Chondrocyte (in vitro differentiated cells): ENCODE data around the gene SNPH. TPM values are rescaled to one million over a fixed set of nuclear protein-coding genes. Genes with fewer than 3 reads are reported as not detected.

Source experiments
- DNase-seq: peaks from one replicate; pipeline ENCODE4 v3.0.0; 2021; ENCODE audit warnings: mixed read lengths, low spot score
- H3K27ac Mint-ChIP-seq: one replicate; pipeline ENCODE4 v1.8.0; 2021; ENCODE audit warnings: mild to moderate bottlenecking, moderate library complexity, mixed read lengths; ENCODE audit not compliant: unreplicated experiment
- H3K27me3 Mint-ChIP-seq: 2 replicates; pipeline ENCODE4 v1.8.0; 2021; ENCODE audit warnings: low read depth, mixed read lengths
- H3K36me3 Mint-ChIP-seq: 2 replicates; pipeline ENCODE4 v1.8.0; 2021; ENCODE audit warnings: low read depth, mixed read lengths
- H3K4me1 Mint-ChIP-seq: 2 replicates; pipeline ENCODE4 v1.8.0; 2021; ENCODE audit warnings: low read depth, mild to moderate bottlenecking, mixed read lengths
- H3K4me3 Mint-ChIP-seq: one replicate; pipeline ENCODE4 v1.8.0; 2021; ENCODE audit warnings: mild to moderate bottlenecking, moderate library complexity, mixed read lengths; ENCODE audit not compliant: unreplicated experiment
- H3K9me3 Mint-ChIP-seq: 2 replicates; pipeline ENCODE4 v1.8.0; 2021; ENCODE audit warnings: low read depth, mixed read lengths
- CTCF ChIP-seq: fragments of 200-600 bp; sonication (generic); IDR thresholded peaks from 2 replicates; pipeline ENCODE4 v1.5.0; 2021; ENCODE audit warnings: antibody characterized with exemption, mild to moderate bottlenecking, moderate library complexity
- total RNA-seq: library from RNA; stranded (reverse); gene quantifications from 3 replicates; pipeline ENCODE4 v1.2.1, GENCODE V29; 2021

SNPH gene
- total RNA-seq, 1 donor from 2014 or later = 12.8 TPM

- no peak overlapping the region for H3K27ac Mint-ChIP-seq
- no peak overlapping the region for H3K4me3 Mint-ChIP-seq
- no peak for DNase-seq
- H3K36me3 Mint-ChIP-seq = no peaks in the 10 kb centered on the region
- no peak for TF ChIP-seq CTCF
- H3K4me1 Mint-ChIP-seq = no peaks in the 10 kb centered on the region
- peaks cover 3% of the 10 kb centered on the region for H3K9me3 Mint-ChIP-seq
- H3K27me3 Mint-ChIP-seq = peaks cover 12% of the 10 kb centered on the region
These were observed 11.8 kb upstream of the SNPH start for GRCh38 chr20:1254254-1254653.

GRCh38 chr20:1255675-1256074 is 10.4 kb upstream of the SNPH start:
- no peaks in the 10 kb centered on the region for H3K4me1 Mint-ChIP-seq
- H3K9me3 Mint-ChIP-seq = peaks cover 3% of the 10 kb centered on the region
- no peaks in the 10 kb centered on the region for H3K36me3 Mint-ChIP-seq
- no peak overlapping the region for H3K27ac Mint-ChIP-seq
- no peak for DNase-seq
- H3K27me3 Mint-ChIP-seq = peaks cover 12% of the 10 kb centered on the region
- H3K4me3 Mint-ChIP-seq = no peak overlapping the region
- TF ChIP-seq CTCF = no peak

- no peak for DNase-seq
- H3K36me3 Mint-ChIP-seq = no peaks in the 10 kb centered on the region
- peaks cover 26% of the 10 kb centered on the region for H3K4me1 Mint-ChIP-seq
- no peak overlapping the region for H3K4me3 Mint-ChIP-seq
- TF ChIP-seq CTCF = no peak
- H3K27me3 Mint-ChIP-seq = peaks cover 3% of the 10 kb centered on the region
- H3K27ac Mint-ChIP-seq = no peak overlapping the region
- no peaks in the 10 kb centered on the region for H3K9me3 Mint-ChIP-seq
These were observed 2.2 kb upstream of the SNPH start for GRCh38 chr20:1263853-1264252.

GRCh38 chr20:1264727-1265126 is 1.4 kb upstream of the SNPH start:
- peaks cover 26% of the 10 kb centered on the region for H3K4me1 Mint-ChIP-seq
- H3K4me3 Mint-ChIP-seq = no peak overlapping the region
- DNase-seq = no peak
- H3K27me3 Mint-ChIP-seq = peaks cover 3% of the 10 kb centered on the region
- H3K27ac Mint-ChIP-seq = no peak overlapping the region
- H3K9me3 Mint-ChIP-seq = no peaks in the 10 kb centered on the region
- no peaks in the 10 kb centered on the region for H3K36me3 Mint-ChIP-seq
- no peak for TF ChIP-seq CTCF

GRCh38 chr20:1265226-1265915 is 723 bp upstream of the SNPH start:
- no peak for DNase-seq
- Mint-ChIP-seq H3K4me3 (peak overlapping the region; percentile 72), H3K36me3 (no peaks in the 10 kb centered on the region), H3K4me1 (peaks cover 26% of the 10 kb centered on the region), H3K27ac (peak overlapping the region; percentile 23), H3K27me3 (peaks cover 3% of the 10 kb centered on the region), H3K9me3 (no peaks in the 10 kb centered on the region)
- TF ChIP-seq CTCF = no peak
